Neural cell (in vitro differentiated cells): ENCODE measurements around the gene CCN2.

Experiments used
- EZH2 ChIP-seq: fragments of 200-600, 300-800 bp; shearing (Covaris generic), sonication (generic); IDR thresholded peaks from 2 replicates; pipeline ENCODE4 v1.6.1; 2014; ENCODE audit warnings: antibody characterized with exemption, low read length, borderline replicate concordance, mild to moderate bottlenecking; ENCODE audit not compliant: insufficient read depth, poor library complexity, severe bottlenecking
- MXI1 ChIP-seq: fragments of 450-650 bp; conservative IDR thresholded peaks from 2 replicates; pipeline ENCODE4 v1.6.1; 2014; ENCODE audit warnings: antibody characterized with exemption, mild to moderate bottlenecking; ENCODE audit not compliant: poor library complexity, severe bottlenecking
- REST ChIP-seq: IDR thresholded peaks from 2 replicates; pipeline ENCODE4 v1.6.1; 2012; ENCODE audit warnings: borderline replicate concordance
- TF ChIP-seq, protein P1 (sequence below): fragments of 450-650 bp; IDR thresholded peaks from 2 replicates; pipeline ENCODE4 v1.5.1; 2014; ENCODE audit warnings: antibody characterized with exemption, mild to moderate bottlenecking, moderate library complexity; ENCODE audit not compliant: poor library complexity, severe bottlenecking

DNA sequence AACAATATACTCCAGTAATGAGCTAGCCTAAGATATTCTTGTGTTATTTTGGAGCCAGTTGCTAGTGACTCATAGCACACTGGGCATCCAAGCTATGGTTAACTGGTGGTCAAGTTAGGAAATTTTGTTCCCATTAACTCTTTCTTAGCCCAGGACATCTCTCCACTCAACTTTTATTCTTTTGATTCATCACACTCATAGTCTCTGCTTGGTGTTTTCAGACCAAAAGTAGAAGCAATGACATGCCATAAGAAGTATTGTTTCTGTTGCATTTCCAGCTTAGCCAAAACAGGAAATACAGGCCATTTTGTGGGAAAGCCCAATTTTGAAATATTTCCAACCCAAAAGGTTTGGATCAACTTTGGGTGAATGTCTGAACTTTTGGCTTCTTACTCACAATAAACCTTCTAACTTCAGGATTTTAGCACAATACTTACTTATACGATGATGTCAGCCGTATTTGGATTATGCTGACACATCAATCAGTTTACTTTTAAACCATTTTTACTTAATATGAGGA lies 31.6 kb upstream of the CCN2 start:
- TF ChIP-seq REST (no peak), EZH2 (no peak), MXI1 (no peak)
- TF ChIP-seq, protein P1, sequence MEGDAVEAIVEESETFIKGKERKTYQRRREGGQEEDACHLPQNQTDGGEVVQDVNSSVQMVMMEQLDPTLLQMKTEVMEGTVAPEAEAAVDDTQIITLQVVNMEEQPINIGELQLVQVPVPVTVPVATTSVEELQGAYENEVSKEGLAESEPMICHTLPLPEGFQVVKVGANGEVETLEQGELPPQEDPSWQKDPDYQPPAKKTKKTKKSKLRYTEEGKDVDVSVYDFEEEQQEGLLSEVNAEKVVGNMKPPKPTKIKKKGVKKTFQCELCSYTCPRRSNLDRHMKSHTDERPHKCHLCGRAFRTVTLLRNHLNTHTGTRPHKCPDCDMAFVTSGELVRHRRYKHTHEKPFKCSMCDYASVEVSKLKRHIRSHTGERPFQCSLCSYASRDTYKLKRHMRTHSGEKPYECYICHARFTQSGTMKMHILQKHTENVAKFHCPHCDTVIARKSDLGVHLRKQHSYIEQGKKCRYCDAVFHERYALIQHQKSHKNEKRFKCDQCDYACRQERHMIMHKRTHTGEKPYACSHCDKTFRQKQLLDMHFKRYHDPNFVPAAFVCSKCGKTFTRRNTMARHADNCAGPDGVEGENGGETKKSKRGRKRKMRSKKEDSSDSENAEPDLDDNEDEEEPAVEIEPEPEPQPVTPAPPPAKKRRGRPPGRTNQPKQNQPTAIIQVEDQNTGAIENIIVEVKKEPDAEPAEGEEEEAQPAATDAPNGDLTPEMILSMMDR = no peak
